ENCODE data around the gene TTC33.
A peak's percentile ranks its signal among the peaks of the same experiment; 100 is the strongest.

The TTC33 gene

DNA sequence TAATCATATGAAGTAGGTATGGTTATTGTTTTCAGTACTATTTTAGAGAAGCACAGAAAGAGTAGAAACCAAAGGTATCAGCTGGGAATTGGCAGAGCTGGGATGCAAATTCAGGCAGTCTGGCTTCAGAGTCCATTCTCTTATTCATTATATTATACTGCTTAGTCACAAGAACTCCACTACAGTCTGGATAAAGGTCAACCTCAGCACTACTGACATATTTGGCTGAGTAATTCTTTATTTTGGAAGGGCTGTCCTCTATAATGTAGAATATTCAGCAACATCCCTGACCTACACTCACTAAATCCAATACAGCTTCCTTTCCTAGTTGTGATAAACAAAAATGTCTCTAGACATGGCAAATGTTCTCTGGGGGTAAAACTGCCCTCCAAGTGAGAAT lies 38.5 kb downstream of the TTC33 start:
- TF ChIP-seq CTCF (IDR thresholded peaks at IDR 0.05) = no peak

- no peak for TF ChIP-seq CTCF (IDR thresholded peaks at IDR 0.05)
These were observed 39.2 kb downstream of the TTC33 start for GRCh38 chr5:40716590-40716989.

- TF ChIP-seq CTCF (IDR thresholded peaks at IDR 0.05) = peak; percentile 55; the same call in 1 of the 2 replicates
These were observed 39.8 kb downstream of the TTC33 start for GRCh38 chr5:40716000-40716399.

GRCh38 chr5:40714001-40714400 lies 41.8 kb downstream of the TTC33 start:
- TF ChIP-seq CTCF (IDR thresholded peaks at IDR 0.05) = no peak

DNA sequence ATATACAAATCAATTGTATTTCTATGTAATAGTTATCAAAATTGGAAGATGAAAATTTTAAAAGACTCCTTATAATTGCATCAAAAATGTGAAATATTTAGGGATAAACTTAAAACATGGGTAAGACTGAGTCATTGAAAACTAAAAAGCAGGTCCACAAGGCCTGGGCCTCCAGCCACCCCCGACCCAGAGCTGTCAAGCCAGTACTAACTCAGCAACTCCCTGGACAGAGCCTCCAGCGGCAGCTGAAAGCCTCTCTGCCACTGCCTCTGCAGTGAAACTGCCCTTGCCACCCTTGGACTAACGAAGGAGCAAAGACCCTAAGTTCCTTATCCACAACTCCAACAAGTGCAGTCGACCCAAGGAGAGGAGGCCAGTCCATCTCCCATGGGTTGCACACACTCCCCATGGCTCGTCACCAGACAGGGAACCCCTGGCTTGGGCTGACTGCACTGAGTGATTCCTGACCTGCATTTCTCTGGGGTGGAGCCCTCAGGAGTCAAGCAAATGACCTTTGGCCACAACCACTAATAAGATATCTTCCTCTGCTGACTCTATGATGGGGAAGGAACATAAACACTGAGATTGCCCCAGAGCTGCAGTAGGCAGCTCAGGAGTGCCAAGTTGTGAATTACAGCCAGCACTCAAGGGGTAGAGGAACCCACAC lies 55.5 kb downstream of the TTC33 start:
- no peak for TF ChIP-seq CTCF (IDR thresholded peaks at IDR 0.05)

GRCh38 chr5:40694433-40694832 lies 61.3 kb downstream of the TTC33 start:
- TF ChIP-seq CTCF (IDR thresholded peaks at IDR 0.05) = no peak

GRCh38 chr5:40691894-40692293 lies 63.9 kb downstream of the TTC33 start:
- TF ChIP-seq CTCF (IDR thresholded peaks at IDR 0.05) = no peak

- TF ChIP-seq CTCF (IDR thresholded peaks at IDR 0.05) = no peak
These were observed 65.5 kb downstream of the TTC33 start for GRCh38 chr5:40690267-40690666.

Measured in LNCAP (cell line).